ENCODE results near the gene CIZ1.

Gene CIZ1

GRCh38 chr9:128208946-128209669, 17.7 kb upstream of the CIZ1 start:
- no peak for TF ChIP-seq CTCF (IDR thresholded peaks at IDR 0.05; ENCODE audit: extremely low read depth, missing control alignments)

GRCh38 chr9:128208386-128208785, 17.0 kb upstream of the CIZ1 start:
- TF ChIP-seq CTCF (IDR thresholded peaks at IDR 0.05; ENCODE audit: extremely low read depth, missing control alignments) = no peak
- no peak for DNase-seq (ENCODE audit: low spot score)

More at GRCh38 chr9:128208946-128209669, 17.7 kb upstream of the CIZ1 start:
- DNase-seq (ENCODE audit: low spot score) = no peak

GRCh38 chr9:128206916-128207910, 15.8 kb upstream of the CIZ1 start:
- DNase-seq (ENCODE audit: low spot score) = no peak

GRCh38 chr9:128206484-128206883, 15.1 kb upstream of the CIZ1 start:
- DNase-seq (ENCODE audit: low spot score) = no peak
- TF ChIP-seq CTCF (IDR thresholded peaks at IDR 0.05; ENCODE audit: extremely low read depth, missing control alignments) = no peak

More at GRCh38 chr9:128206916-128207910, 15.8 kb upstream of the CIZ1 start:
- no peak for TF ChIP-seq CTCF (IDR thresholded peaks at IDR 0.05; ENCODE audit: extremely low read depth, missing control alignments)

- no peak for TF ChIP-seq CTCF (IDR thresholded peaks at IDR 0.05; ENCODE audit: extremely low read depth, missing control alignments)
- DNase-seq (ENCODE audit: low spot score) = no peak
Measured at GRCh38 chr9:128205296-128205944, 14.0 kb upstream of the CIZ1 start.

- TF ChIP-seq CTCF (IDR thresholded peaks at IDR 0.05; ENCODE audit: extremely low read depth, missing control alignments) = no peak
- DNase-seq (ENCODE audit: low spot score) = no peak
Measured at GRCh38 chr9:128204858-128205257, 13.5 kb upstream of the CIZ1 start.

Data from GM20000 (cell line).